RCC 7860 (cell line): ENCODE results near the gene LRP2.

Experiments used
- DNase-seq: peaks from one replicate; pipeline ENCODE4 v3.0.0-alpha.2; 2015; ENCODE audit warnings: low spot score
- FAIRE-seq: peaks from 2 replicates; lab custom pipeline; 2012; peaks lifted over from hg19 to GRCh38; lab: Jason Lieb, UNC

LRP2 gene

DNA sequence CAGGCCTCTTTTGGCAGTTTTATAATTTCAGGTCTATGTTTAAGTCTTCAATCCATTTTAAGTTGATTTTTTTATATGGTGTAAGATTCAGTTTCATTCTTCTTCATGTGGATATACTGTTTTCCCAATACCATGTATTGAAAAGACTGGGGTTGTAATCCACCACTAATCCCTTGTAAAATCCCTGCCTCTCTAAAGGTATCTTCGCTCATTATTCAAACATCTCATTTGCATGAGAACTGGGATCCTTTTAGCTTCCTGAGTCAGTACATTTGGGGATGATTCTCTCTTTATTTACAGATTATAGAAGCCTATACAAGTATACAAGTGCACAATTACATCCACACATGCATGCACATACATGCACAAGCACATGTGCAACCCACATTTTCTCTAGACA lies 267.7 kb downstream of the LRP2 start:
- no peak for FAIRE-seq
- no peak for DNase-seq

DNA sequence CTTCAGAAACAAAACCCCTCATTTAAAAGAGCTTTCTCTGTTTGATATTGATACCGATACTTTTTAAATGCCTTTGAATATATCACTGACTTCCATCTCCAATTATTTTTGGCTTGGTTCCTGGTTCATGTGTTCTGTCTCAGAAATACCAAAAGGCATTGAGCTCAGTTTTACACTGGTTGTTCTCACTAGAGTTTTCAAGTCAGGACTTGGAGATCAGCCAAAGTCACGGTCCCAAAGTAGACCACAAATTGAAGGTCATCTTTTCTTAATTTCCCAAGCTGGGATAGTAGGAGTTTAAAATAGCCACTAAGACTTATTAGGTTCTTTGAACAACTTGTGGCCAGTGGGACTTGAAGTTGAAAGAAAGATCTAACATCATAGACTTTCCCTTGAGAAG lies 268.8 kb downstream of the LRP2 start:
- FAIRE-seq: no peak
- no peak for DNase-seq

DNA sequence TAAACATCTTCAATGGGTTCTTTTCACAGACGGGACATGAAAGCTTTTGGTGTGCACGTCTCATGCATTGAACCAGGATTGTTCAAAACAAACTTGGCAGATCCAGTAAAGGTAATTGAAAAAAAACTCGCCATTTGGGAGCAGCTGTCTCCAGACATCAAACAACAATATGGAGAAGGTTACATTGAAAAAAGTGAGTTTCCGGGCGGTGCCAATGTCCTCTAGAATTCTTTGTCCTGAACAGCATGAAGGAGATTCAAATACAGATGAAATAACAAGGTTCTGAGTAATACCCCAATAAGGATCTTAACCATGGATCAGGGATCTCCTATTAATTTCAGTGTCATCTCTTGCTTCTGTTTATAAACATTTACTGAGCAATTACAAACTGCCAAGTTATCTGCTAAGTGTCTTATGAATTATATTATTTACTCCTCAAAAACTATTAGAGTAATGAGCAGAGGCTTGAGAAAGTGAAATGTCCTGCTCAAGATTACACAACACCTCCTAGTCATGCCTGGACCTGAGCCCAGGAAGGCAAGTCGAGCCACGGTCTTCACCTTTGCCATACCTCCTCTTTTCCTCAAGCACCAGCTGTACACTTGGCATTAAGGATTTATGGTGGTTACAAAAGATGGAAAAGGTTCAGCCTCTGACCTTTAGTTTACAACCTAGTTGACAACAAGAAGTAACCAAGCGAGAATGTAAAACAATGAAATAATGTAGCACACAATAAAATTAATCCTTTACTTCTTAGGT lies 270.4 kb downstream of the LRP2 start:
- FAIRE-seq: peak; percentile 86
- DNase-seq: peak; percentile 39

DNA sequence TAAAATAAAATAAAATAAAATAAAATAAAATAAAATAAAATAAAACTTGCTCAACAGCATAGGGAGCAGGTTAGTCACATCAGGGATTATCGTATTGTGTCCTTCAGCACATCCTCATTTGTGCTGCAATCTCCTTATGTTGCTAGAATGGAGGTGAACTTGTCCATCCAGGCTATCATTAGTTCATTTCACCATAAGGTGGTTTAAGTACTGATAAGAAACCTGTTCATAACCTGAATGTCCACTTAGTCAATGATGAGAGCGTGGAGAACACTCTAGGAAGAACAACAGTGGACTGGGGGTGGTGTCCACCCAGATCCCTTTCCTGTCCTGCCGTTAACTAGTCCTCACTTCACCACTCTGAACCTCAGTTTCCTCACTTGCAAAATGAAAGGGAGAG lies 271.1 kb downstream of the LRP2 start:
- FAIRE-seq: no peak
- DNase-seq: no peak

DNA sequence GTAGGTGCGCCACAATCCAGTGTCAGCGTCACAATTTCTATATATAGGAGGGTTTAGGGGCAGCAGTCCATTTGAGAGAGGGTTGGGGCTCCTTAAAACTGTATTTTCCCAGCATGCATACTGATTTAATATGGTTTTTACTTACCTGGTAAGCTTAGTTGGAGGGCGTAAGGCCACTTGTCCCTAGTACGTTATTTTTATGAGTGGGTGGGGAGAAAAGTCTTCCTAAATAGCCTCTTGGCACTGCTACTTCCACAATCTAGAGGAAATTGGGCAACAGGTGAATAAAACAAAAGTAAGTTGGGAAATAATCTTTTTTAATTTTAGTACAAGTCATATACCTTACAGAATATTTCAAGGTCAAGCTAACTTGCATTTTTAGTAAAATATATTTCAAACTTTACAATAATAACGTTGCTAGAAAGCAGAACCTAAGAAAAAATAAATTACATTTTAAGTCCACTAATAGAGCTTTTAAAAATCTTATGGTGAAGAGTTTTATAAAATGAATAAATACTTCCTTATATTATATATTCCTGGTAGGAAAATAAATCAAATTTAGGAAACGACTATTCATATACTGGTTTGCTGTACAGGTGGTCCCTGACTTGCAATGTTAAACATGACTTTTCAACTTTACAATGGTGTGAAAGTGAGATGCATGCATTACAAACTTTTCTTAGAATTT lies 272.1 kb downstream of the LRP2 start:
- FAIRE-seq (no peak), DNase-seq (no peak)

DNA sequence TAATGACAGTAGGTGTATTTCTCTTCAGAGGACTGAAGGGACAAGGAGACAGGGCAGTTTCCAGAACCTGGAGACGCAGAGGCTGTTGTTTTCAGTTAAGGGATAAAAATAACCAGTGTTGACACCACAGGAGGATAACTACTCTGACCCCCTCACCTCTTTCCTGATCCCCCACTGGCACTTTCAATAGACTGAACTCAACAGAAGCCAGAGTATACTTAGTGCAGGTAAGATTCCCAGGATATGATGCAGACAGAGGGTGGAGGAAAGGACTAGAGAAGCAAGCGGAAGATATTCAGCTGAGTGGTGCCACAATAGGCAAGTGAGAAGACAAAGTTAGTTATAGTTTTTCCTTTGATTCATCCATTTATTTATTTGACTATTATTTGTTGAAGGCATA lies 273.2 kb downstream of the LRP2 start:
- FAIRE-seq (no peak), DNase-seq (no peak)

DNA sequence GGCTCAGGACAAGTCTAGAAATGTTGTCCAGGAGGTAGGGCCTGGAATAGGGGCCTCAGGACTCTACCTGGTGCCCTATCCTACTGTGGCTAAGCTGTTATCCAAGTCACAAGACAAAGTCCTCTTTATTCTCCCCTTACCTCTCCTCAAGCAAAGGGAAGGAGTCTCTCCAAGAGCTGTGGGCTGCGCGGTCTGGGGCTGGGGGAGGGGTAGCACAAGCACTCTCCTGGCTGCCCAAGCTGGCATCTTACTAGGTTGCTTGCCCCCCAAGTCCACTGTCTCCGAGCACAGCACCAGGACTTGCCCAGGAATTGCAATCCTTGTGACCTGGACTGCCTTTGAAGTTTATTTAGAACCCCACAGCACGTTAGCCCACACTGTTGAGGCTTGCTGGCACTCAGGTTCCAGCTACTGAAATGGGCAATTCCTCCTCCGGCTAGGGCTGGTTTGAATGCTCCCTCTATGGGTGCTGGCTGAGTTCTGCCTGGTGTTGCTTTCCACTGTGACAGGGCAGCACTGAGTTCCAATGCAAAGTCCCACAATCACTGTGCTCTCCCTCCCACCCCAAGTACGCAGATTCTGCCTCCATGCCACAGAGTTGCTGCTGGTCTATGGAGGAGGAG lies 274.5 kb downstream of the LRP2 start:
- FAIRE-seq (no peak), DNase-seq (no peak)

DNA sequence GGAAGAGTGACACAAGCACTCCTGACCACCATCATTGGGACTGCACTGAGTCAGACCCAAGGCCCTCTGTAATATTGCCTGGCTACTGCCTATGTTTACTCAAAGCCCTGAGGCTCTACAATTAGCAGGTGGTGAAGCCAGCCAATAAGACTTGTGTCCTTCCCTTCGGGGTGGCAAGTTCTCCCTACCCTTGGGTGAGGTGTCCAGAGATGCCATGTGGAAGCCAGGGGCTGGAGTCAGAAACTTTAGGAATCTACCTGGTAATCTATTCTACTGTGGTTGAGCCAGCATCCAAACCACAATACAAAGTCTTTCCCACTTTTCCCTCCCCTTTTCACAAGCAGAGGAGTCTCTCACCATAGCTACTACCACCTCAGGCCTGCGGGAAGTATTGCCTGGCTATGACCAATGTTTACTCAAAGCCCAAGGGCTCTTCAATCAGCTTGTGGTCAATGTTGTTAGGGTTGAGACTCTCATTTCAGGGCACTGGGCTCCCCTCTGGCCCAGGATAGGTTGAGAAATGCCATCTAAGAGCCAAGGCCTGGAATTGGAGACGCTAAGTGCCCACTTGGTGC lies 275.4 kb downstream of the LRP2 start:
- DNase-seq (peak; percentile 79), FAIRE-seq (peak; percentile 84)

DNA sequence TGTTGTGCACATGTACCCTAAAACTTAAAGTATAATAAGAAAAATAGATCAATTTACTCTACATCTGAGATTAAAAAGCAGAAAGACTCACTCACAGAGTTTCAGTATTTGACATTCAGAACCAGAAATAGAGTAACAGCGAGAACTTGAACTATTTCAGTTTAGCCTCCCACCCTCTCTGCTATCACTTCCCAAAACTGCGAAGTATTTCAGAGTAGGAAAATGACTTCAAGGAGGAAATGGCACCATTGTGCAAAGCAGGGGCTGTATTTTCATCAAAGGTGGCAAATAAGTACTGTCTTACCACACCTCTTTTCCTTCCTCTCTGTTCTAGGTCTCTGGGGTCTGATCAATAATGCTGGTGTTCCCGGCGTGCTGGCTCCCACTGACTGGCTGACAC lies 279.3 kb downstream of the LRP2 start:
- no peak for FAIRE-seq
- no peak for DNase-seq

DNA sequence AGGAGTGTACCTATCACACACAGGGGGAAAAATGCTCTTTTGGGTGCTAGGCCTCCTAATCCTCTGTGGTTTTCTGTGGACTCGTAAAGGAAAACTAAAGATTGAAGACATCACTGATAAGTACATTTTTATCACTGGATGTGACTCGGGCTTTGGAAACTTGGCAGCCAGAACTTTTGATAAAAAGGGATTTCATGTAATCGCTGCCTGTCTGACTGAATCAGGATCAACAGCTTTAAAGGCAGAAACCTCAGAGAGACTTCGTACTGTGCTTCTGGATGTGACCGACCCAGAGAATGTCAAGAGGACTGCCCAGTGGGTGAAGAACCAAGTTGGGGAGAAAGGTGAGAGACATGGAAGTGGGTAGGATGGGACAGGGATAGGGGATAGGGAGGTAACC lies 280.8 kb downstream of the LRP2 start:
- FAIRE-seq: no peak
- DNase-seq: no peak

DNA sequence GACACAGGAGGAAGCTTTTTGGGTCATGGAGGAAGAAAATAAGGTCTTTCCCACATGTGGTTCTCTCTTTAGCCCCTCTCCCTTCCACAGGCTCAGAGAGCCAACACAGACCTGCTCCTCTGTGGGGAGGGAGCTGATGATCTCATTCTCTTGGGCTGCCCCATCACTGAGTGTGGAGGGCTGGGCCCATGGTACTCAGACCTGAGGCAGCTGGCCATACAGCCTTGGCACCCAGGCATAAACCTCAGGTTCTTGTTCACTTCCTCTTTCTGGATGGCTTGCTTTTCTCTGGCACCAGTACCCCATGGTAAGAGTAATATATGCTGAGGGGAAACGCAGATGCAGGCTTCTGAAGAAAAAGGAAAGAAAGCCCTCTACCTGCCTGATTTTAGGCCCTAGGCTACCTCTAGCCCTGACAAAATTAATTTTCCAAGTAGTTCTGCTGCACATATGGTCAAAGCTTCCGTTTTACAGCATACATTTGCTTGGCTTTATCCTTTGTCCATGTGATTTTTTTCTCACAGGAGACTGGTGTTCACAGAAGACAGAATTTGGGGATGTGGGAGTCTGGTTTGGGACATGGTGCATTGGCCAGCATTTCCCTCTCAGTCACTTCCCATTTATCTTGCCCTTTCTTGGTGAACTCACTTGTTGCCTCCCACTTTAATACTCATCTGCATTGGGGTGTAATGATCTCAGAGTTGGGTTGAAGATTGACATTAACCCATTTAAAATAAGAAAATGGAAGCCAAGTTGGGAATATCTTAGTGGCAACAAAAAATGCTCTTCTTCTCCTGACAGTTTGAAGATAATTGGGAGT lies 281.9 kb downstream of the LRP2 start:
- peak; percentile 88 for DNase-seq
- FAIRE-seq: peak; percentile 92

DNA sequence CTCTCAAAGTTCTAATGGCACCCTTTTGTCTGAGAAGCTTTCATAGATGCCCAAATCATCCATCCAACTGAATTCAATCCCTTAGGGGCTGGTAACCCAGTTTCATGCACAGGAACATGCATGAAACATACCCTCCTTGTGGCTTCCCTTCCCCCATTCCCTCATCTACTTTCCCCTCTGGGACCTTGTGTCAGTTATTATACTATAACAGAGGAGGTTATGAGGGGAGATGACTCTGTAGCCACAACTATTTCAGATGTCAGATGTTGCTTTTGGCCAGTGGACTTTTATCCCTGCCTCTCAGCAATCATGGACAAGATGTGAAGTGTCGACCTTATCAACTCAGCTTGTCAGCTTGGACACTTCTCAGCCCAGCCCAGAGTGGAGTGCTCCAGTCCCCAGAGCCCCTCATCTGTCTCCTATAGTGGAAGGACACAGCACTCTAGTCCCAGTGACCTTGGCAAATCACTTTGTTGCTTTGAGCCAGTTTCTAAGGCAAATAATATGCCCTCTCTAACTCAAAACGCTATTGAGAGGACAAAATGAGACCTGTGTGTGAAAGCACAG lies 284.6 kb downstream of the LRP2 start:
- peak; percentile 75 for DNase-seq

More for the DNA sequence above, 284.6 kb downstream of the LRP2 start:
- FAIRE-seq: peak; percentile 90
